Activated T-helper 1 cell treated with Interleukin-2 at 50 U/mL for 16 hours (primary cell): Measurements from ENCODE around the gene SAMHD1.
"Not testable (repeated sequence)": the region's sequence is repeated elsewhere in the genome, so short reads cannot be mapped to it uniquely, and the experiment has no call there.

Experiments used
- DNase-seq: peaks from one replicate; pipeline ENCODE4 v3.0.0-alpha.2; 2020; ENCODE audit warnings: low read depth

SAMHD1 gene

DNA sequence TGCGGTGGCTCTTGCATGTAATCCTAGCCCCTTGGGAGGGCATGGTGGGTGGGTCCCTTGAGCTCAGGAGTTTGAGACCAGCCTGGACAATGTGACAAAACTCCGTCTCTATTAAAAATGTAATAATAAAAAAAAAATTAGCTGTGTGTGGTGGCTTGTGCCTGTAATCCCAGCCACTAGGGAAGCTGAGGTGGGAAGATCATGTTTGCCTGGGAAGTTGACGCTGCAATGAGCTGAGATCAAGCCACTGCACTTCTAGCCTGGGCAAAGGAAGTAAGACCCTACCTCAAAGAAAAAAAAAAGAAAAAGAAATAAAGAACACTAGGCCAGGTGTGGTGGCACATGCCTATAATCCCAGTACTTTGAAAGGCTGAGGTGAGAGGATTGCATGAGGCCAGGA lies 4.5 kb upstream of the SAMHD1 start:
- DNase-seq: no peak

- DNase-seq: no peak
These were observed 651 bp upstream of the SAMHD1 start for GRCh38 chr20:36951979-36952738.

- no peak for DNase-seq
These were observed 902 bp downstream of the SAMHD1 start for GRCh38 chr20:36950414-36951197.

GRCh38 chr20:36941401-36941835 lies 10.1 kb downstream of the SAMHD1 start:
- no peak for DNase-seq

DNA sequence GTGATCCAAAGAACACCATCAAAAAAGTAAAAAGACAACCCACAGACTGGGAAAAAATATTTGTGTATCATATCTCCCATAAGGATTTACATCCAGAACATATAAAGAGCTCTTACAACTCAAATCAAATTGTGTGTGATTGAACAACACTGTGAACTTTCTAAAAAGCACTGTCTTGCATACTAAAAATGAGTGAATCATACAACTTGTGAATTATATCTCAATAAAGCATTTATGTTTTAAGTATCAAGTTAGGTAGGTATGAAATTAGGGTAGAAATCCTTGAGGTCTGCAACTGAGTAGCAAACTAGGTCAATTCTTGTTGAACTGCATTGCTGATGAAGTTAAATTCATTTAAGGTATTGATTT lies 14.1 kb downstream of the SAMHD1 start:
- no peak for DNase-seq

GRCh38 chr20:36936761-36937401 lies 14.6 kb downstream of the SAMHD1 start:
- DNase-seq: not testable (repeated sequence)

DNA sequence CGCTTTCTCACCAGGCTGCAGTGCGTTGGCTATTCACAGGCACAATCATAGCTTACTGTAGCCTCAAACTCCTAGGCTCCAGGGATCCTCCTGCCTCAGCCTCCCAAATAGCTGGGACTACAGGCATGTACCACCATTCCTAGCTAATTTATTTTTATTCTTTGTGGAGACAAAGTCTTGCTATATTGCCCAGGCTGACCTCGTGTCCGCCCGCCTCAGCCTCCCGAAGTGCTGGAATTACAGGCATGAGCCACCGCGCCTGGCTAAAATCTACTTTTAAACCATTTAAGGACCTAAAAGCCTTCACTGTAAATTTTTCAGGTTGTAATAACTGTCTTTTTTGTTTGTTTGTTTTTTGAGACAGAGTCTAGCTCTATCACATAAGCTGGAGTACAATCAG lies 15.2 kb downstream of the SAMHD1 start:
- no peak for DNase-seq

DNA sequence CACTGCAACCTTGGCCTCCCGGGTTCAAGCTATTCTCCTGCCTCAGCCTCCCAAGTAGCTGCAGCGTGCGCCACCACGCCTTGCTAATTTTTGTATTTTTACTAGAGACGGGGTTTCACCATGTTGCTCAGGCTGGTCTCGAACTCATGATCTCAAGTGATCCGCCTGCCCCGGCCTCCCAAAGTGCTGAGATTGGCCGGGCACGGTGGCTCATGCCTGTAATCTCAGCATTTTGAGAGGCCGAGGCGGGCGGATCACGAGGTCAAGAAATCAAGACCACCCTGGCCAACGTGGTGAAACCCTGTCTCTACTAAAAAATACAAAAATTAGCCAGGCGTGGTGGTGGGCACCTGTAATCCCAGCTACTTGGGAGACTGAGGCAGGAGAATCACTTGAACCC lies 17.9 kb downstream of the SAMHD1 start:
- DNase-seq: not testable (repeated sequence)

DNA sequence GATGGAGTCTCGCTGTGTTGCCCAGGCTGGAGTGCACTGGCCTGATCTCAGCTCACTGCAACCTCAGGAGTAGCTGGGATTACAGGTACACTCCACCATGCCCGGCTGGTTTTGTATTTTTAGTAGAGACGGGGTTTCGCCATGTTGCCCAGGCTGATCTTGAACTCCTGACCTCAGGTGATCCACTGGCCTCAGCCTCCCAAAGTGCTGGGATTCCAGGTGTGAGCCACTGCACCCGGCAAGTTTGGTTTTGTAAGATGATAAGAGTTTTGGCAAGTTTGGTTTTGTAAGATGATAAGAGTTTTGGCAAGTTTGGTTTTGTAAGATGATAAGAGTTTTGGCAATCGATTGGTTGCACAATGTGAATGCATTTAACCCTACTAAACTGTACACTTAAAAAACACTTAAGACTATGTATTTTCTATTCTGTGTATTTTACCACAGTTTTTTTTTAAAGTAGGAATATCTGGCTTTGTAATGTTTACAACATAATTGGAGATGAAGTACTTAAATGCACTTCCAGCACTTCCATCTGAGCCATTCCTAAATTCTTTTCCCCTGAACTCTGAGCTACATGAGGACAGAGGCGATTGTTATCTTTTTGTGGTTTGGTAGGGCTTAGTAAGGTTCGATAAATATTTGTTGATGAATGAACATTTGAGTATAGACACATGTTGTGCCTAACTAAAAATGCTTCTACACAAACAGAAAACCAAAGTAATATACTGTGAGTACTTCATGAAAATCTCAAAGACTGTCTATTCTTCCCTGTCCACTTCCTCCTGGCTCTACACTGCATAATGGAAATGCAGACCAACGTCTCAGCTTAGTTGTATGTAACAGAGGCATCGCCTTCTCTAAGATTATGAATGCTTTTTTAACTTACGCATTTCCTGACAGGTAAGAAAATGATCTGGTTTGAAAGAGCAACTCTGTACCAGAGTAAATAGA lies 18.8 kb downstream of the SAMHD1 start:
- DNase-seq: no peak

DNA sequence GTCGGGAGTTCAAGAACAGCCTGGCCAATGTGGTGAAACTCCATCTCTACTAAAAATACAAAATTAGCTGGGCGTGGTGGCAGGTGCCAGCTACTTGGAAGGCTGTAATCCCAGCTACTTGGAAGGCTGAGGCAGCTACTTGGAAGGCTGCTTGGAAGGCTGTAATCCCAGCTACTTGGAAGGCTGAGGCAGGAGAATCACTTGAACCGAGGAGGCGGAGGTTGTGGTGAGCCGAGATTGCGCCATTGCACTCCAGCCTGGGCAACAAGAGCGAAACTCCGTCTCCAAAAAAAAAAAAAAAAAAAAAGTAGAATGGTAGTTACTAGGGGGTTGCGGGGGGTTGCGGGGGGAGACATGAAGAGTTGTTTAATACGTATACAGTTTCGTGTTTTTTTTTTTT lies 19.4 kb downstream of the SAMHD1 start:
- not testable (repeated sequence) for DNase-seq

DNA sequence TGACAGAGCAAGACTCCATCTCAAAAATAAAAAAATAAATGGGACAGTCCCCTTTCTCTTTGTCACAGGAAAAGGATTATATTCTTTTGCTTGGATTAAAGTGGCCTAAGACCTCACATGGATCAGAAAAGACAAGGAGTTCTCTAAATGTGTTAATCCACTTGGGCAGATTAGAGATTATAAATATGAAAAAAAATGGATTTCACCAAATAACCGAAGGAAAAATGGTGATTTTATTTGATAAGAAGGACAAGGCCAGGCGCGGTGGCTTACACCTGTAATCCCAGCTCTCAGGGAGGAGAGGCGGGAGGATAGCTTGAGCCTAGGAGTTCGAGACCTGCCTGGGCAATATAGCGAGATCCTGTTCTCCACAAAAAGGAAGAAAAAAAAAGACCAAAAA lies 21.8 kb downstream of the SAMHD1 start:
- no peak for DNase-seq

- no peak for DNase-seq
These were observed 22.2 kb downstream of the SAMHD1 start for GRCh38 chr20:36929290-36929689.

GRCh38 chr20:36927704-36928103 lies 23.8 kb downstream of the SAMHD1 start:
- DNase-seq: no peak

GRCh38 chr20:36926653-36927200 lies 24.8 kb downstream of the SAMHD1 start:
- DNase-seq: no peak

- DNase-seq: no peak
These were observed 26.3 kb downstream of the SAMHD1 start for GRCh38 chr20:36925234-36925633.

DNA sequence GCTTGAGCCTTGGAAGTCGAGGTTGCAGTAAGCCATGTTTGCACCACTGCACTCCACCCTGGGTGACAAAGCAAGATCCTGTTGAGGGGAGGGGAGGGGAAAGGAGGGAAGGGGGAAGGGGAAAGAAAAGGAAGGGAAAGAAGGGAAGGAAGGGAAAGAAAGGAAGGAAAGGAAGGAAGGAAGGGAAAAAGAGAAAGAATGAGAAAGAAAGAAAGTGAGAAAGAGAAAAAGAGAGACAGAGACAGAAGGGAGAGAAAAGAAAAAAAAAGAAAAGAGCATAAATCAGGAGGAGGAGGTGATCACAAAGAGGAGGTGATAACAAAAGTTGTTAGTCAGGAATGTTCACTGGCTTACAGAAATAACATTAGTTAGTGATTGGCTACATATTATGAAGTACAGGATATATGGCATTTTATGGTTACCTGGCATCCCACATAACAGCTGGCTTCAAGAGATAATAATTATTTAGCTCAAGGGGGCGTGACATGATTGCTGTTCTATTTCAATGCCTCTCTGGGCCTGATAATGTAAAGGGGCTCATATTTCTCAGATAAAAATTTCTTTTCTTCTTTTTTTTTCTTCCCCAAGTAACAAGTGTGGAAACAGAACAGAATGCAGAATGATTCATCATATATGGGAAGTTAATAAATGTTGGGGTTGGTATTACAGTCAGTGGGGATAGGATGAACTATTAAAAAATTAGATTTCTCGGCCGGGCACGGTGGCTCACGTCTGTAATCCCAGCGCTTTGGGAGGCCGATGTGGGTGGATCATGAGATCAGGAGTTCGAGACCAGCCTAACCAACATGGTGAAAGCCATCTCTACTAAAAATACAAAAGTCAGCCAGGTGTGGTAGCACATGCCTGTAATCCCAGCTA lies 27.1 kb downstream of the SAMHD1 start:
- DNase-seq: no peak

DNA sequence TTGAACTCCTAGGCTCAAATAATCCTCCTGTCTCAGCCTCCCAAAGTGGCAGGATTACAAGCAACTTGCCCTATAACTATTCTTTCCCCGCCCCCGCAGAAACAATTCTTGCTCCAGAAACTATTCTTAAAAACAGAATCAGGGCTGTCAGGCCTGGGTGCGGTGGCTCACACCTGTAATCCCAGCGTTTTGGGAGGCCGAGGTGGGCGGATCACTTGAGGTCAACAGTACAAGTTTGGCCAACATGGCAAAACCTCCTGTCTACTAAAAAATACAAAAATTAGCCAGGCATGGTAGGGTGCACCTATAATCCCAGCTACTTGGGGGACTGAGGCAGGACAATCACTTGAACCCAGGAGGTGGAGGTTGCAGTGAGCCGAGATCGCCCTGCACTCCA lies 31.2 kb downstream of the SAMHD1 start:
- no peak for DNase-seq

DNA sequence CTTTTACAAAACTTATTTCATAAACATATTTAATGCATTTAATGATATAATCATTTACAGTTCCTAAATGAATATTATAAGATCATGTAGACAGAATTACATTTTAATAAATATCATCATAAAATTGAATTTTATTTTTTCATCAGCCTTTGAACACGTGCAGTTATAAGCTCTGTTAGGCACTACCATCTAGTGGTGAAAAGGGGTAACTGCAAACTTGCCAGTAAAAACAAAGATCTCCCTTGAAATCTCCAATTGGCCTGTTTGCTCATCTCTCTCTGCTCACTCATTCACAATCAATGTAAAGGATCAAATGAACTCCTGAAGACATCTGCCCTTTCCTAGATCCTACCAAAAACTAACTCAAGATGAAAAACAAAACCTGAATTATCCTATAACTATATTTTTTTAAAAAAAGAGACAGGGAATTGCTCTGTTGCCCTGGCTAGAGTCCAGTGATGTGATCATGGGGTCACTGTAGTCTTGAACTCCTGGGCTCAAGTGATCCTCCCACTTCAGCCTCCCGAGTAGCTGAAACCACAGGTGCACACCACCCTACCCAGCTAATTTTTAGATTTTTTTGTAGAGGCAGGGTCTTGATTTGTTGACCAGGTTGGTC lies 31.7 kb downstream of the SAMHD1 start:
- DNase-seq: no peak

- DNase-seq: no peak
These were observed 33.6 kb downstream of the SAMHD1 start for GRCh38 chr20:36917943-36918342.

DNA sequence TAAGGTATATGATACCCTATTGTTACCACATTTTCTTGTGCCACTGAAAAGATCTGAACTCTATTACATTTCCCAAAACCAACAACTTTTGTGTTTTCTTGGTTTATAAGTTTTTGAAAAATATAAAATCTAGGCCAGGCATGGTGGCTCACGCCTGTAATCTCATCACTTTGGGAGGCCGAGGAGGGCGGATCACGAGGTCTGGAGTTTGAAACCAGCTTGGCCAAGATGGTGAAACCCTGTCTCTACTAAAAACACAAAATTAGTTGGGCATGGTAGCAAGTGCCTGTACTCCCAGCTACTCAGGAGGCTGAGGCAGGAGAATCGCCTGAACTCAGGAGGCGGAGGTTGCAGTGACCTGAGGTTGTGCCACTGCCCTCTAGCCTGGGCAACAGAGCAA lies 34.3 kb downstream of the SAMHD1 start:
- no peak for DNase-seq
